Skeletal muscle tissue (tissue), 4 donors: ENCODE data around the gene ALDH3B2. TPM values are rescaled to one million over a fixed set of nuclear protein-coding genes. Genes with fewer than 3 reads are reported as not detected.

ENCODE experiments used
- H3K27ac ChIP-seq: one replicate; pipeline ENCODE4 v1.7.0; 2013; ENCODE audit warnings: mild to moderate bottlenecking, low read depth, low read length, inconsistent platforms
- H3K27me3 ChIP-seq, 3 donors: one replicate each; pipeline ENCODE4 v1.7.0; 2013; ENCODE audit warnings: low read length in 3 of 3; ENCODE audit not compliant: control insufficient read depth in 3 of 3, insufficient read depth in 3 of 3
- H3K36me3 ChIP-seq, 3 donors: one replicate each; pipeline ENCODE4 v1.7.0; 2013; ENCODE audit warnings: low read length in 3 of 3; ENCODE audit not compliant: control insufficient read depth in 3 of 3, insufficient read depth in 3 of 3
- H3K4me1 ChIP-seq, 3 donors: one replicate each; pipeline ENCODE4 v1.7.0; 2013; ENCODE audit warnings: low read length in 3 of 3, mild to moderate bottlenecking in 3 of 3; ENCODE audit not compliant: control insufficient read depth in 3 of 3, insufficient read depth in 3 of 3
- H3K4me3 ChIP-seq, 3 donors: one replicate each; pipeline ENCODE4 v1.7.0; 2013; ENCODE audit warnings: low read length in 3 of 3
- H3K9ac ChIP-seq, 3 donors: one replicate each; pipeline ENCODE4 v1.7.0; 2013; ENCODE audit warnings: low read length in 3 of 3, mild to moderate bottlenecking in 3 of 3, moderate library complexity in 2 of 3, low read depth in 1 of 3
- H3K9me3 ChIP-seq, 3 donors: one replicate each; pipeline ENCODE4 v1.7.0; 2013; ENCODE audit warnings: low read length in 3 of 3; ENCODE audit not compliant: control insufficient read depth in 3 of 3
- total RNA-seq: library from RNA; depleted of rRNA; stranded (reverse); fragments of >200 nt; gene quantifications from one replicate; pipeline ENCODE4 v1.2.3, GENCODE V29; 2014
- donor health status: Osteomylitis.

The ALDH3B2 gene
- total RNA-seq, 1 donor from 2014 or later, result not detected

DNA sequence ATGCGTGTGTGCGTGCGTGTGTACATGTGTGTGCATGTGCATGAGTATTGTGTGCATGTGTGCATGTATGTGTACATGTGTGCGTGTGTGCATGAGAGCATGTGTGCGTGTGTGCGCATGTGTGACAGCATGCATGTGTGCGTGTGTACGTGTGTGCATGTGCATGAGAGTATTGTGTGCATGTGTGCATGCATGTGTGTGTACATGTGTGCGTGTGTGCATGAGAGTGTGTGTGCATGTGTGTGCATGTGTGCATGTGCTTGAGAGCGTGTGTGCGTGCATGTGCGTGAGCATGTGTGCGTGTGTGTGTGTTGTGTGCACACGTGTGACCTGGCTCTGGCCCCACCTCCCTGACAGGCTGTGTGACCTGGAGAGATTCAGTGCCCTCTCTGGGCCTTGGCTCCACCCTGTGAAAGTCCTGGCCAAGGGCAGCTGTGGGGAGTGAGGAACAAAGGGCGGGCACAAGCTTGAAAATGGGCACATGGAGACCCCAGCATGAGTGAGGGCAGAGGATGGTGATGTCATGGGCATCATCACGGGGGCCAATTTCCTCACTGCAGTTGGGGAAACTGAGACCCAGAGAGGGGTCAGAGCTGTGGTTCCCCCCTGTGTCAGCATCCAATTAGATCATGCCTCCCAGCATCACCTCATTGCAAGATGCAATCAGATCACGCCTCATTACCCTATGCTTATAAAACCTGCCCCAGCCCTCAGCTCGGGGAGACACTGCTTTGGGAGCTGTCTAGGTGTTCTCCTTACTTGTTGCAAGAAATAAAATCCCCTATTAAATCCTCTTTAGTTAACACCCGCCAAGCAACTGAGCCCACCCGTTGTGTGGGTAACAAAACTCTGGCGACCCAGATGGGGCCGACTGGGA is 24.6 kb downstream of the ALDH3B2 start:
- H3K27me3 ChIP-seq, result peaks cover 32 to 40% (median 38%) of the 10 kb centered on the region in 3 donors
- no peak overlapping the region for H3K27ac ChIP-seq

DNA sequence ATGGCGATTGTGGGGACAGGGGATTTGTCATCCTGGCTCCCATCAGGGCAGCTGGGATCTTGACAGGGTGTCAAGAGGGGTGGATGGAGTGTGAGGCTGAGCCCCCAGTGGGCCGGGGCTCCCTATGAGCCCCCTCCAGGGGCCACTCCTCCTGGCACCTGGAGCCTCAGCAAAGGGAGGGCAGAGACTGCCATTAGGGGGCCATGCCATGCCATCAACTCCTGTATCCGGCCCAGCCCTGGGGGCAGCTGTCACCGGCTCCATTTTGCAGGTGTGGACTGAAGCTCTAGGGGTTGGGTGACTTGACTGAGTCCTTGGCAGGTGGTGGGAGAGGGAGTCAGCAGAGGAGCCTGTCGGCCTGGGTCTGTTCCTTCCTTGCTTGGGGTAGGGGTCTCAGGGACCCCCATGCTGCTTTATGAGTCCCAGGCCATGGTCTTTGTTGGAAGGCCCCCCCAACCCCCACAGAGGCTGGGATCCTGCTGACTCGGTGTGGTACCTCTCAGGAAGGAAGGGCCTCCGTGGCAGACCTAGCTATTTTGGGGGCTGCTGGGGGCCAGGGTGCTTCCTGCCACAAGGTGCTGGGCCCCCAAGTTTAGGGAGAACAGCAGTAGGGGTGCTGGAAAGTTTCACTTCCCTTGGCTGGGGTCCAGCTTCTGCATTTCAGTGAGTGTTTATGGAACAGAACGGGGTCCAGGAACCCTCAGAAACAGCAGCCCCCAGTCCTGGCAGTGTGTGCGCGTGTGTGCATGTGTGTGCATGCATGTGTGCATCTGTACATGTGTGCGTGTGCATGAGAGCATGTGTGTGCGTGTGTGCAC is 25.4 kb downstream of the ALDH3B2 start:
- H3K4me3 ChIP-seq, result no peak overlapping the region
- H3K27ac ChIP-seq, result no peak overlapping the region
- H3K36me3 ChIP-seq, result no peaks in the 10 kb centered on the region
- no peaks in the 10 kb centered on the region for H3K9me3 ChIP-seq
- no peak overlapping the region for H3K9ac ChIP-seq
- H3K27me3 ChIP-seq, result peaks cover 32 to 40% (median 38%) of the 10 kb centered on the region in 3 donors
- H3K4me1 ChIP-seq, result peaks cover 0 to 14% (median 4%) of the 10 kb centered on the region in 3 donors

More for the DNA sequence above, 24.6 kb downstream of the ALDH3B2 start:
- Histone ChIP-seq H3K36me3 (no peaks in the 10 kb centered on the region), H3K9me3 (no peaks in the 10 kb centered on the region), H3K4me3 (peak overlapping the region in 2 of 3 donors; percentile 64 to 67), H3K9ac (peak overlapping the region in 1 of 3 donors; percentile 50), H3K4me1 (peaks cover 0 to 14% (median 4%) of the 10 kb centered on the region in 3 donors)

DNA sequence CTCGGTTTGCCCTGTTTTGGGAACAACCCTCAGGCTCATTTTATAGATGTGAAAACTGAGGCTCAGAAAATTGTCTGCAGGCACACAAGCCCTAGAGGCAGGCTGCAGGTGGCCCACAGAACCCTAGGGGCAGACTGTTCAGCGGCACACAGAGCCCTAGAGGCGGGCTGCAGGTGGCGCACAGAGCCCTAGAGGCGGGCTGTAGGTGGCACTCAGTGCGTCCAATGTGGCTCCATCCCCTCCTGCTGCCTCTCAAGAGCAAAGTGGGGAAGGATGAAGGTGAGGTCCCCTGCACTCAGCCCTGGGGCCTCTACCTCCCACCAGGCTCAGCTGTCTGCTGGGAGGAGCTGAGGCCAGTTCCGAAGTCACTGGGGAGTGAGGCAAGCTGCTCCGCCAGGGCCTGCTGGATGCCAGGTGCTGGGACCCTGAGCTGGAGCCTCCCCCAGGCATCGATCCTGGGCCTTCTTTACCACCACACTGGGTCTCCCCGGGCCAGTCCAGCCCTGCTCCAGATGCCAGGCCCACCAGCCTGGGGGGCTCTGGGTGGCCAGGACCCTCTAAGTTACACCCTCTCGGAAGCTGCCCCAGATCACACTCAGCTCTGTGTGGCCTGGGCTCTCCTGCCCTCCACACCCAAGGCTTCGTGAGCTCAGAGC is 26.2 kb downstream of the ALDH3B2 start:
- H3K4me3 ChIP-seq, result no peak overlapping the region
- H3K9me3 ChIP-seq, result no peaks in the 10 kb centered on the region
- no peak overlapping the region for H3K9ac ChIP-seq
- peaks cover 32 to 40% (median 38%) of the 10 kb centered on the region in 3 donors for H3K27me3 ChIP-seq
- H3K36me3 ChIP-seq, result no peaks in the 10 kb centered on the region
- H3K27ac ChIP-seq, result no peak overlapping the region
- peaks cover 0 to 14% (median 4%) of the 10 kb centered on the region in 3 donors for H3K4me1 ChIP-seq

DNA sequence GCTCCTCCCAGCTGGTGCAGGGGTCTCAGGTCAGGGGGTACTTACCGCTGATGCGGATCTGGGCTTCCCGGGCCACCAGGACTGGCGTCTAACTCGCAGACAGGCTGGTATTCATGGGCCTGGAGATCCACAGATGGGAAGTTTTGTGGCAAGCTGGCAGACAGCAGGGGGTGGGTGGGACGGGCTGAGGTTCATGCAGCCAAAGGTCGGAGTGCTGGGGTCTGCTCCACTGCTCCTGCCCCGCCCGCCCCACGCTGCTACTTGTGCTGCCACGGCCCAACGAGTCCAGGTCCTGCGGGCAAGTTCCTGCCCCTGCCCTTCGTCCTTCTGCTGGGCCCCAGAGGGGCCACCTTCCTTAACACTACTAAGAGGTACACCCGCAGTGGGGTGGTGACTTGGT is 27.0 kb downstream of the ALDH3B2 start:
- no peak overlapping the region for H3K4me3 ChIP-seq
- H3K9me3 ChIP-seq, result no peaks in the 10 kb centered on the region
- peaks cover 32 to 40% (median 38%) of the 10 kb centered on the region in 3 donors for H3K27me3 ChIP-seq
- H3K9ac ChIP-seq, result no peak overlapping the region
- H3K36me3 ChIP-seq, result no peaks in the 10 kb centered on the region
- H3K4me1 ChIP-seq, result peaks cover 0 to 14% (median 4%) of the 10 kb centered on the region in 3 donors
- no peak overlapping the region for H3K27ac ChIP-seq

DNA sequence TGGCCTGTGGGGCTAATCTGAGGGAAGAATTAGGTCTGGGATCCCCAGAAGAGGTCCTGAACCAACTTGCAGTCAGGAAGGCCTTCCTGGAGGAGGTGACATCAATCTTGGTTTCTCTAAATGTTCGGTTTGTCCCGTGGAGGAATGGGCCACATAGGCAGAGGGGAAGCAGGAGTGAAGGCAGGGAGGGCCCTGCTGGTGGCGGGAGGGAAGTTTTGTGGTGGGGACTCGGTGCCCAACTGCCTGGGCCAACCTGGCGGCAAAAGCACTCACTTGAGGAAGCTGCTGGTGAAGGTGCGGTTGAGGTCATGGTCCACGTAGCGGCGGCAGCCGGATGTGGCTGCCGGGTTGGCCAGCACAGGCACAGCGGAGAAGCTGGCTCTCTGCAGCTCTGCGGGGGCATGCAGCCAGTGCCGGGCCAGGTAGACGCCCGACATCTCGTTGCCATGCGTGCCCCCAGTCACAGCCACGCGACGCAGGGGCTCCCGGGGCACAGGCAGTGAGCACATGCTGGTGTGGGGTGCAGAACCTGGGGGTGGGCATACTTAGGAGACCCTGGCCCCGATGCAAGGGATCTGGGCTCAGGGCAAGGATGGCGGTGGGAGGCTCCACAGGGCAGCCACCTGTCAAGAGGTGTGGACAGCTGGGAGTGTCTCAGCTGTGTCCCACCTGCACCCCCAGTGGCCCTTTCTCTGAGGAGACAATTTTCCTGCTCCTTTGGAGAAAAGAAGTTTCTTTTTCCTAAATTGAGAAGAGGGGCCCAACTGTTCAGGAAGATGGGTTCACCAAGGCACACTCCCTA is 27.7 kb downstream of the ALDH3B2 start:
- Histone ChIP-seq H3K27me3 (peaks cover 32 to 42% (median 41%) of the 10 kb centered on the region in 3 donors), H3K9ac (no peak overlapping the region), H3K4me1 (peaks cover 0 to 14% (median 4%) of the 10 kb centered on the region in 3 donors), H3K4me3 (no peak overlapping the region), H3K9me3 (no peaks in the 10 kb centered on the region), H3K27ac (no peak overlapping the region), H3K36me3 (no peaks in the 10 kb centered on the region)

DNA sequence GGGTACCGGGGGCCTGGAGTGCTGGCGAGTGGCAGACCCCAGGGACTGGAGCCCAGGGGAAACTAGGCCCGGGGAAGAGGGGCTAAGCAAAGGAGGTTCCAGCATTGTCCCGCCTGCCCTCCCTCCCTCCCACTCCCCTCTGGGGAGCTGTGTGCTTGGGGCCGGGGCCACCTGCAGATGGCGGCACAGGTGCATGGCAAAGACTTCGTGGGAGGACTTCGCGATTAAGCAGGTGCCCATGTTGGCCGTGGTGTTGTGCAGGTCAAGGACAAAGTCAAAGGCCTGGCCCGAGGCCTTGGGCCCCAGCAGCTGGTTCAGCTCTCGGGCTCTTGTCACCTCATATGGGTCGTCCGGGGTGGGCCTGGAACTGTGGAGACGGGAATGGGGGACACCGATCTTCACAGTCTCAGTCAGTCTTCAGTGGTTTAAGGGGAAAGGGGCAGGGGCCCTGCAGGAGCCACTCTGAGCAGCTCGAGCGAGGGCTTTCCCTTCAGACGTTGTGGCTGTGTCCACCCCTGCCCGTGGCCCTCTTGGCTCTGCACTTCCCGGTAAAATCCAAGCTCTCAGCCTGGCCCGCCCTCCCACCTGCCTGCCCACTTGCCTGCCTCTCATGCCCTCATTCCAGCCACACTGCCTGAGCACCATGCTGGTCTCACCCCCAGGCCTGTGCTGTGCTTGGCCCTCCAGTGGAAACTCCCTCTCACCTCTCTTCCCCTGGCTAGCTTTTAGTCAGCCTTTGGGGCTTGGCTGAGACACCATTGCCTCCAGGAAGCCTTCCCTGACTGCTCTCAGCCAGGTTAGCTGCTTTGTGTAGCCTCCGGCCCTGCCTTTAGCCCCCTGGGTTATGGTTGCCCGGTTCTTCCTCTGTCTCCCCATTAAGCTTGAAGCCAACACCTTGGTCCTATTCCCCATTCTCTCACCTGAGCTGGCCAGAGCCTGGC is 28.6 kb downstream of the ALDH3B2 start:
- no peak overlapping the region for H3K4me3 ChIP-seq
- H3K36me3 ChIP-seq, result no peaks in the 10 kb centered on the region
- H3K27me3 ChIP-seq, result peaks cover 32 to 47% (median 47%) of the 10 kb centered on the region in 3 donors
- H3K4me1 ChIP-seq, result peaks cover 0 to 14% (median 4%) of the 10 kb centered on the region in 3 donors
- no peaks in the 10 kb centered on the region for H3K9me3 ChIP-seq
- H3K27ac ChIP-seq, result no peak overlapping the region
- H3K9ac ChIP-seq, result no peak overlapping the region

DNA sequence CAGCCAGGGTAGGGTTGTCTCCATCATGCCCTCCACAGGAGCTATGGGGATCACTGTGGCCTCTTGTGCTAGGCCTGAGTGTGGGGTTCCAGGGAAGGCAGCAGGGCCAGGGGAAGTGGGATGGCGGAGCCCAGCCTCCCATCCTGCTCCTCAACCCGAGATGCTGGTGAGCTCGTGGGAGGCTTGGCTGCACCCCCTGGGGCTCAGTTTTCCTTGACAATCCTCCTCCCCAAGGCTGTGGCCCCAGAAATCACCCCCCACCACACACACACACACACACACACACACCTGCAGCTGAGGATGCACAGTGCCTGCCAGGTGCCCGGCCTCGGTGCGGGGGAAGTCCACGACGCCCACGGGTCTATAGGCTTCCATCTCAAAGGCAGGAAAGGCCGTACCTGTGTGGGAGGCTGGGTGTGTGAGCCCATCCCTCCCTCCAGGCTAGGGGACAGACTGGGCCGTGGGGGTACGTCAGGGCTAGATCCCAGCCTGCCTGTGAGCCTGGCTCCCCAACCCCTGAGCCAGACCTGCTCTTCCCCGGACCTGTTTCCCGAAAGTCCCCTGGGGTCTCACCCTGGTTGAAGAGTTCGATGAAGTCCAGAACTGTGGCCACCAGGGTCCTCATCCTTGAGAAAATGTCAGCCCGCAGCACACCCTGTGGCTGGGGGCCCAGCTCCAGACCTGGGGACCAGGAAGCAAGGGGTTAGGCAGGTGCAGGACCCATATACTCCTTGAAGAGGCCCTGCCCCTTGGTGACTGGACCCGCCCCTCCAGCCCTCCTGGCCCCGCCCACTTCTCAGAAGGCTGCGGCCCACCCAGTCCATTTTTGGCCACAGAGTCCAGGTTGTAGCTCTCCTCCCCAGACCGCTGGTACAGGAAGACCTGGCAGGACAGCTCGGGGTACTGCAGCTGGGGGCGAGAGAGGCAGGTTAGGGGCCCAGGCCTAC is 29.7 kb downstream of the ALDH3B2 start:
- Histone ChIP-seq H3K36me3 (no peaks in the 10 kb centered on the region), H3K27ac (no peak overlapping the region), H3K9ac (no peak overlapping the region), H3K9me3 (no peaks in the 10 kb centered on the region), H3K4me3 (no peak overlapping the region), H3K4me1 (peaks cover 0 to 5% (median 4%) of the 10 kb centered on the region in 3 donors), H3K27me3 (peaks cover 33 to 48% (median 47%) of the 10 kb centered on the region in 3 donors)

DNA sequence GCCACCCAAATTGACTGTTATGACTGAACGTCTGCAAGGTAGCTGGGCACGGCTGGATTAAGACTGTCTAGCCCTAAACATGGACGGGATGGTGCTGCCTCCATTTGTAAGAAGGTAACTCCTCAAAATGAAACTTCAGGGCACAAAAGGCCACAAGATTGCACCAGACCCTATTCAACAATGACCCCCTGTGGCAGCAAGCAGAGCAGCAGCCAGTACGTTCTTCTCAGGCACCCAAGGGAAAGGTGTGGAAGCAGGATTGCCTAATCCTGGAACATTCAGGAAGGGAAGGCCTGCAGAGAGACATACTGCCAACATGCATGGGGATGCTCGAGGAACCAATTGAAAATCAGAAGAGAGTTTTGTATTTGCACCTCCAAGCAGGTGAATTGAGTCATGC is 30.4 kb downstream of the ALDH3B2 start:
- H3K9me3 ChIP-seq, result no peaks in the 10 kb centered on the region
- H3K27ac ChIP-seq, result no peak overlapping the region
- H3K4me1 ChIP-seq, result no peaks in the 10 kb centered on the region
- no peaks in the 10 kb centered on the region for H3K36me3 ChIP-seq
- H3K27me3 ChIP-seq, result peaks cover 30 to 50% (median 47%) of the 10 kb centered on the region in 3 donors
- no peak overlapping the region for H3K4me3 ChIP-seq
- H3K9ac ChIP-seq, result no peak overlapping the region
